VCaP (cell line): Measurements from ENCODE around the gene POLD2.

ENCODE experiments used
- H3K27ac ChIP-seq: fragments of 450-650 bp; 2 replicates; pipeline ENCODE4 v1.5.1; 2017
- CTCF ChIP-seq: fragments of 450-650 bp; conservative IDR thresholded peaks from 2 replicates; pipeline ENCODE4 v1.5.1; 2017; ENCODE audit warnings: mild to moderate bottlenecking, moderate library complexity

The POLD2 gene

GRCh38 chr7:44065431-44066110, 57.8 kb downstream of the POLD2 start, which contains the start of gene PGAM2:
PGAM2 (minus strand) TSS chr7:44065567; CDS start chr7:44065529, 38 bp downstream.
- no peak for TF ChIP-seq CTCF
- H3K27ac ChIP-seq = no peak within 1 kb of the TSS

- no peak overlapping the region for H3K27ac ChIP-seq
- no peak for TF ChIP-seq CTCF
Measured at GRCh38 chr7:44064791-44065430, 58.4 kb downstream of the POLD2 start.
